Hematopoietic multipotent progenitor cell treated with erythropoietin and hydrocortisone succinate and interleukin-3 and kit ligand, for 8 days (in vitro differentiated cells): ENCODE measurements around the gene STK32C.
"Not testable (repeated sequence)": the region's sequence is repeated elsewhere in the genome, so short reads cannot be mapped to it uniquely, and the experiment has no call there.

Experiments
- DNase-seq: peaks from one replicate; pipeline ENCODE4 v3.0.0-alpha.2; 2015

The STK32C gene

DNA sequence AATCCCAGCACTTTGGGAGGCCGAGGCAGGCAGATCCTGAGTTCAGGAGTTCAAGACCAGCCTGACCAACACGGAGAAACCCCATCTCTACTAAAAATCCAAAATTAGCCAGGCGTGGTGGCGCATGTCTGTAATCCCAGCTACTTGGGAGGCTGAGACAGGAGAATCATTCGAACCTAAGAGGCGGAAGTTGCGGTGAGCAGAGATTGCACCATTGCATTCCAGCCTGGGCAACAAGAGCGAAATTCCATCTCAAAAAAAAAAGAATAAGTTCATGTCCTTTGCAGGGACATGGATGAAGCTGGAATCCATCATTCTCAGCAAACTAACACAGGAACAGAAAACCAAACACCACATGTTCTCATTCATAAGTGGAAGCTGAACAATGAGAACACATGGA, 7.1 kb upstream of the STK32C start:
- not testable (repeated sequence) for DNase-seq

DNA sequence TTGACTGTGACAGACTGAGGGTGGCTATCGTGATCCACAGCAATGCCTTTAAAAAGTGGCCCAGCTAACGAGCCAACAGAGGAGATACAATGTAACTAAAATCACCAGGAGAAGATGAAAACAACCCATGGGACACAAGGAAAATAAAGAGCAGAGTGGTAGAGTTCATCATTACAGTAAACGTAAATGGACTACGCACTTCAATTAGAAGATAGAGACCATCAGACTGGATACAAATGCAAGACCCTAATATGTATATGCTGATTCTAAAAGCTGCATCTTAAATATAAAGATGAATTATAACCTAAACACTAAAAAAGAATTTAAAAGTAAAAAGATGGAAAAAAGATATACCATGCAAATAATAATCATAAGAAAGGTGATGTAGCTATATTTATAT, 6.6 kb upstream of the STK32C start:
- DNase-seq, result no peak

GRCh38 chr10:132313865-132314264, 6.1 kb upstream of the STK32C start:
- DNase-seq, result no peak

DNA sequence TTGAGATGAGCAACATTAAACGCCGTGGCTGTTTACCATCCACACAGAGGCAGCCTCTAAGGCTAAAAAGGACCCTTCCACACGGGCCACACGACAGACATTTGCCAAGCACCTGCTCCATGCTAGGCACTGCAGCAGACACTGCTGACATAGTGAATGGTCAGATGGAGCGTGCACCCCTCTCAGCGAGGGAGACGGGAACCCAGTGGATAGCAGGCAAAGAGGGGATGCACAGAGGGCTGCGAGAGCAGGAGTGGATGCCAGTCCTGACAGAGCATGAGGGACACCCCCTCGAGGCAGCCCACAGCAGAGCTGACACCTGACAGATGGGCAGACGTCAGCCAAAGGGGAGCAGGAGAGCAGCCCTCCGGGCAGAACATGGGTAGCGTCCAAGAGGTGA, 5.6 kb upstream of the STK32C start:
- DNase-seq, result no peak

DNA sequence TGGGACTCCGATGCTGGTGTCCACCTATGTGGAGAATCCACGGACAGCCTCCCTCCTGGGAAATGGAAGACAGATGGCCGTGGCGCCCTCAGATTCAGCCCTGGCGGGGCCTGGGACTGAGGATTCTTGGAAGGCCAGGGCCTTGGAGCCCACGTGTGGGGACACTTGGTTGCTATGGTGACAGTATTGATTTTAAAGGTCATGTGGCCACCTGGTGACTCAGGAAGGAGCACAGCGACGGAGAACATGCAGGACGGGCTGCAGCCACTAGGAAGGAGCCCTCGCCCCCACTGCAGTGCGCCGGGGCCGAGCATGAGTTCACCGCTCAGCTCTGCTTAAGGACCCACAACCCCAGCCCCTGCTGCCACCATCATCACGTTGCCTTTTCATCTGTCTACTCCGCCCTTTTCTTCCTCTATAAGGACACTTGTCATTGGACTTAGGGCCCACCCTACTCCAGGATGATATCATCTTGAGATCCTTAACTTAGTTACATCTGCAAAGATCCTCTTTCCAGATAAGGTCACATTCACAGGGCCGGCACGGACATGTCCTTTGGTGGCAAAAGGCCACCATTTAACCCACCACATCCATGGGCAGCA, 3.7 kb upstream of the STK32C start:
- no peak for DNase-seq

- DNase-seq, result no peak
Measured at GRCh38 chr10:132310701-132311337, 3.1 kb upstream of the STK32C start.

GRCh38 chr10:132309879-132310591, 2.3 kb upstream of the STK32C start:
- no peak for DNase-seq

- DNase-seq, result no peak
Measured at GRCh38 chr10:132309471-132309865, 1.7 kb upstream of the STK32C start.

DNA sequence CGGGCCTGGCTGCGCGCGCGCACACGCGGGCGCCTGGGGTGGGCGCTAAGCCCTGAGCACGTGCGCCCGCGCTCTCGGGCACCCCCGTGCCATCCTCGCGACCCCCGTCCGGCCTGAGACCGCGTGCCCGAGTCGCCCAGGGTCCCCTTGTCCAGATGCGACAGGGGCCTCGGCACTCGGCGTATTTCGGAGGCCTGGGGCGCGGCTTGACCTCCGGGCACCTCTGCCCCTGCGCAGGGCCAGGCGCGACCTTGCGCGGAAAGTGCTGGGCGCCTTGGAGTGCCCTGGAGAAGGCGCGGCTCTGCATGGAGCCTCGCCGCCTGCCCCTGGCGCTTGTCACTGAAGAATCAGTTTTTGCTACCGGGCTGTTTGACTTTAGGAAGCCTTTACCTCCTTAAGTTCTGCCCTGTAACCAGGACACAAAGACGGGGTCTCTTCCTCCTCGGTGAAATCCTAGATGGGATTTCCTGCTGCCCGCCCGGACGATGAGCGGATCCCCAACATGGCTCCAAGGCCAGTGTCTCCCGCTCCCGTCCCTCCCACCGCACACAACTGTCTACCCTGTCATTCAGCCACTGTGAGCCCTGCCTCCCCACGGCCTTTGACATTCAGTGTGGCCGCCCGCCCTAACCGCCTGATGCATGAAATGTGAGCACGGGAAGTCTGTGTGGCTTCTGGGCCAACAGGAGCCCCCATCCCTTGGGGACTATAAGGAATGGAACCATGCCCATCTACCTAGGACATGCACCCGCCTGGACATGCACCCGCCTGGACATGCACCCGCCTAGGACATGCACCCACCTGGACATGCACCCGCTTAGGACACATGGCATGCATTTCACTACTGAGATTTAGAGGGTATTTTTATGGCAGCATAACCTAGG, 1.1 kb upstream of the STK32C start:
- no peak for DNase-seq

GRCh38 chr10:132306864-132307751, 642 bp downstream of the STK32C start:
- peak; percentile 61 for DNase-seq

- no peak for DNase-seq
Measured at GRCh38 chr10:132306343-132306685, 1.4 kb downstream of the STK32C start.

DNA sequence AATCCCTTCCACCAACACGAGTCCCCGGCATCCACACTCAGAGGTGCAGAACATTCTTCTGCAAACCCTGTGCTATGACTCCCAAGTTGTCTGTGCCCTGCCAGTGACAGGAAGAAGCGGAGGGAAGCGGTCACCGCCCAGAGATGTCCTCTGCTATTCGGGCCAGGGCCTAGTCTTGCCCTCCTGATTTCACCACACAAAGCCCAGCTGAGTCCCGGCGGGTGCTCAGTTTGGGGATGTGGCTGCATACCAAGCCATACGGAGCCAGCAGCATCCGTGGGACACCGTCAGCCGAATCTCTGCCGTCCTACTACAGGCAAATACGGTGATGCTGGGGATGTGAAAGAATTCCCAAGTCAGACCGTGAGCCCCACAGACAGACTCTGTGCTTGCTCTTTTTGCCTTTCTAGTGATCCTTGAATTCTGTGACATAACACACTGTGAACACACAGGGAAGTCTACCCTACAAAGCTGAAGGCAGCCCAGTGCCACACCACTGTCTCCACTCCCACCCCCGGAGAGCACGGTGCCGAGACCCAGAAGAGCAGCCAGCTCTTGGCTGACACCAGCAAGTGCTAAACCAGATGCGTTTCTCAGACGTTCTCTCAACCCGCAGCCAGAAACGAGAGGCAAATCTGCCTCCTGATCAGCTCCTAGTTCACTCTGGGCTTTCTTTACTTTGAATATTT, 2.0 kb downstream of the STK32C start:
- no peak for DNase-seq

DNA sequence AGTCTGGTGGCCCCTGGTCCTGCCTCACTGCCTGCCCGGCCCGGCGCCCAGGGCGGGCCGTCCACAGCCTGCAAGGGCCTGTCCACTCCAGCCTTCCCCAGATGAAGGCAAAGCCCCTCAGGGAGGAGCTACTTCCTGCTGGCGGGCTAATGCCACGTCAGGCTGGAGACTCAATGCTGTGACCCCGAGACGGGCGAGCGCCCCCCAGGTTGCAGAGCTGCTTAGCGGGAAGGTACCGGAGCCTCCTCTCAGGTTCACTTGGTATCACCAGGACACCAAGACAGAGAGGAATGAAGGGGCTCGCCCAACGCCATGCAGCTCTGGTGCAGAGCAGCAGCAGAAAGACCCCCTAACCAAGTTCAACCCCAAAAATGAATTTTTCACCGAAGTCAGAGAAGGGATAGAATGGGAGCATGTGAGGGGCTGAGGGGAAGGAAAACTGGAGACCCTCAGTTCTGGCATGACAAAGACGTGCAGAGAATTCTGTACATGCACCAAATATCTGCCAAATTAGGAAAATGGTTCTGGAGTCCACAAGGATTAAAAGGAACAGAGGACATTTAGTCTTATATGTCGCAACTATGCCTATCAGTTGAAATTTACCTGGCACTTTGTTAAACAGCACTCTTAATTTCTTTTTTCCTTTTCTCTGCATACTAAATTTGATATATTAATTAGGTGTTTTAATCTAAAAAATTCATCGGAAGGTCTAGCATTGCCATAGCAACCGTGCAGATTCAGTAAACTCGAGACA, 2.8 kb downstream of the STK32C start:
- no peak for DNase-seq

DNA sequence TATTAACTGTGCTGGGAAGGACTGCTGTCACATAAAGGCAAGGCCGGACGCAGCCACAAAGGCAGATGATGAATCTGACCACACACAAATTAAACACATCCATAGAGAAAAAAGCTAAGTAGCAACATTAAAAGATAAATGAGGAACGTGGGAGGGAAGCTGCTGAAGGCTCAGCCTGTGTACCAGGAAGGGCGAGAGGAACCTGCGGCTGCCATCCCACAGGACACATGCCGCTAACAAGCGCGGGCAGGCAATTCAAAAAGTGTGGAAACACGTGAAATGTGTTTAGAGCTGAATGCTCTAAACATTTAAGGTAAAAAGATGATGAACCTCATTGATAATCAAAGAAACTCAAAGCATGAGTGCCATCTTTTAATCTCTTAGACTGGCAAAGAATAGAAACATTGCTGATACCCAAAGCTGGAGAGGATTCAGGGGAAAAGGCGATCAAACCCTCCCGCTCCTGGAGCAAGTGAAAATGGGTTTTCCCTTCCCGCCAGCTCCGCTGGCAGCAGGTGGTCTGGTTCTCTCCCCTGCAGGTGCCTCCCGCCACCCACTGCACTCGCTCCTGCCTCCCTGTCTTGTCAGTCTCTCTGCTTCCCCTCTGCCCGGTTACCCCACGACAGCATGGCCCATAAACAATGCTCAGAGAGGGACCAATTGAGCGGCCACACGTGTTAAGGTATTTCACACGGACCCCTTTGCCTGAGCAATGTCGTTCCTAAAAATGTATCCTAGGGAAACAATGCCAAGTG, 4.2 kb downstream of the STK32C start:
- DNase-seq, result no peak

- DNase-seq, result no peak
Measured at GRCh38 chr10:132302421-132303310, 5.1 kb downstream of the STK32C start.

- DNase-seq, result no peak
Measured at GRCh38 chr10:132301371-132302330, 6.1 kb downstream of the STK32C start.

- DNase-seq, result peak; percentile 6
Measured at GRCh38 chr10:132300582-132300981, 7.2 kb downstream of the STK32C start.
